ENCODE data around the gene ANKRD29.
"Not testable (repeated sequence)": the region's sequence is repeated elsewhere in the genome, so short reads cannot be mapped to it uniquely, and the experiment has no call there.

Gene ANKRD29

DNA sequence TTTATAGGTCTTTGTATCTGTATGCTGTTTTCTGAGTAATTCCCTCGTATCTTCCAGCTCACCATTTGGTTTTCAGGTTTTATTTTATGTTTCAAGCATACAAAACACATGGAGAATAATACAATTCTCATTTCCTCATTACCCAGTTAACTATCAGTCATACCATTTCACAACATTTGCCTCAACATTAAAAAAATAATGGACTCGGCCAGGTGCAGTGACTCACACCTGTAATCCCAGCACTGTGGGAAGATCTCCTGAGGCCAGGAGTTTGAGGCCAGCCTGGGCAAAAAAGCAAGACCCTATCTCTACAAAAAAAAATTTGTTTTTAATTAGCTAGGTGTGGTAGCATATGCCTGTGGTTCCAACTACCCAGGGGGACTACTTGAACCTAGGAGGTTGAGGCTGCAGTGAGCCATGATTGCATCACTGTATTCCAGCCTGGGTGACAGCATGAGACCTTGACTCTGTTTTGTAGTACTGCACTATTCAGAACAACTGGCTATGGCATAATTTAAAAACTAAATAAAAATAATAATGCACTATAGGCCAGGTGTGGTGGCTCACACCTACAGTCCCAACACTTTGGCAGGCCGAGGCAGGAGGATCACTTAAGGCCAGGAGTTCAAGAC, 96.7 kb downstream of the ANKRD29 start:
- DNase-seq (ENCODE audit: low read depth in 3 of 3, low spot score in 1 of 3), result no peak

DNA sequence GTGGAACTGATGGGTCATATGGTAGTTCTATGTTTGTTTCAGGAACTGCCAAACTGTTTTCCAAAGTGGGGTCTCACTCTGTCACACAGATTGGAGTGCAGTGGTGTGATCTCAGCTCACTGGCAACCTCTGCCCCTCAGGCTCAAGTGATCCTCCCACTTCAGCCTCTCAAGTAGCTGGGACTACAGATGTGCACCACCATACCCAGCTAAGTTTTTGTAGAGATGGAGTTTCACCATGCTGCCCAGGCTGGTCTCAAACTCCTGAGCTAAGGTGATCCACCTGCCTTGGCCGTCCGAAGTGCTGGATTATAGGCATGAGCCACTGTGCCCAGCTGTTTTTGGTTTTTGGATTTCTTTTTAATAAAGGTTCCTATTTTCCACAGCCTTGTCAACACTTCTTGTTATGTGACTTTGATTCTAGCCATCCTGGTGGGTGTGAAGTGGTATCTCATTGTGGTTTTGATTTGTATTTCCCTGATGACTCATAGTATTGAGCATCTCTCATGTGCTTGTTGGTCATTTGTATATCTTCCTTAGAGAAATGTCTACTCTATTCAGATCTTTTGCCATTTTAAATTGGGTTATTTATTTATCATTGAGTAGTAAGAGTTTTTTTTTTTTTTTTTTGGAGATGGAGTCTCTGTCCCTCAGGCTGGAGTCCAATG, 99.2 kb downstream of the ANKRD29 start:
- no peak for DNase-seq (ENCODE audit: low read depth in 3 of 3, low spot score in 1 of 3)

DNA sequence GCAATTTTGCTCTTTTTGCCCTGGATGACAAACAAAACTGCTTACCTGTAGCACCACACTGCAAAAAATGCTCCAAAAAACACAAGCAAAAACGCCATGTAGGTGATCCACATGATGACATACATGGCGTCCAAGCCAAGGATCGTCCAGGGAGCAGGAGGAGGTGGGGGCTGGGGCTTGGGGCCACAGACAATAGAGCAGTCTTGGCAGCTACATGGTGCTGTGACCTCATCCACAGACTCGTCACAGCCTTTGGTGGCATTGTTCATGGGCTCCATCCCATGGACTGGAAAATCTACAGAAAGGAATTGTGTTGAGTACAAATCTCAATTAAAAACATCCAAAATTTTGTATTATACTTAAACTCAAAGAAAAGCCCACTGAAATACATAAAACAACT, 102.5 kb downstream of the ANKRD29 start:
- DNase-seq (ENCODE audit: low read depth in 3 of 3, low spot score in 1 of 3), result no peak

DNA sequence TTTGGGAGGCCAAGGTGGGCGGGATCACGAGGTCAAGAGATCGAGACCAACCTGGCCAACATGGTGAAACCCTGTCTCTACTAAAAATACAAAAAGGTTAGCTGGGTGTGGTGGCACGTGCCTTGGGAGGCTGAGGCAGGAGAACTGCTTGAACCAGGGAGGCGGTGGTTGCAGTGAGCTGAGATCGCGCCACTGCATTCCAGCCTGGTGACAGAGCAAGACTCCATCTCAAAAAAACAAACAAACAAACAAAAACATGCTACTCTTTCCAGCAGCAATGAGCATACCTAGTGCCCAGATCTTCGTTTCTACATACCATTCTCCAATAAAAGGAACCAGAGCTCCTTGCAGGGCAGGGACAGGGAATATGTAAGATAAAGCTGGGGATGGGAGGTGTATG, 105.2 kb downstream of the ANKRD29 start:
- not testable (repeated sequence) for DNase-seq (ENCODE audit: low read depth in 3 of 3, low spot score in 1 of 3)

DNA sequence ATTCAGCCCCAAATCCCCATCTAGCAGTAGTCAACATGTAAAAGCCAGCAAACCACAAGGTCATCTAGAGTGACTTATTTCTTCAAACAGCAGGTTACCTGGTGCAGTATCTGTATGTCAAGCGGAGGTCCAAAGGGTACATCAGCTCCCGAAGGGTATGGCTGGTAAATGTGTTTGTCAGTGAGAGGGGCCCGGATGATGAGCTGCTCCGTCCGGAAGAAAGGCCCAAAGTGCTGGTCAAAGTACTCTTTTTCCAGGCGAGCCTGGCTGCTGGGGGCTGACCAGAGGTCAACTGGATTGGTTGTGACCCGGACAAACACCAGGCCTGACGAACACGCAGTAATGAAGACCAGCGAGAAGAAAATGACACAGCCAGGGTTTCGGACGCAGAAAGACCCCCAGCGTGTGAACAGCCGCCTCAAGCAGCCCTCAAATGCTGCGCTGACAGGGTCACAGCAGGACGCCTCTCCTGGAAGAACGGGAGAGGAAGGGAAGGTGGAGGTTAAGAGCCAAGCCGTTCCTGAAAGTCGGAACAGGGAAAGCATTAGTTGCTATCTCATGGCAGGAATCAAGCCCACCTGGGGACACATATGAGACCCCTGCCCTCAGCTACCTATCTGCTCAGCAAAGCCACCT, 106.4 kb downstream of the ANKRD29 start:
- no peak for DNase-seq (ENCODE audit: low read depth in 3 of 3, low spot score in 1 of 3)

DNA sequence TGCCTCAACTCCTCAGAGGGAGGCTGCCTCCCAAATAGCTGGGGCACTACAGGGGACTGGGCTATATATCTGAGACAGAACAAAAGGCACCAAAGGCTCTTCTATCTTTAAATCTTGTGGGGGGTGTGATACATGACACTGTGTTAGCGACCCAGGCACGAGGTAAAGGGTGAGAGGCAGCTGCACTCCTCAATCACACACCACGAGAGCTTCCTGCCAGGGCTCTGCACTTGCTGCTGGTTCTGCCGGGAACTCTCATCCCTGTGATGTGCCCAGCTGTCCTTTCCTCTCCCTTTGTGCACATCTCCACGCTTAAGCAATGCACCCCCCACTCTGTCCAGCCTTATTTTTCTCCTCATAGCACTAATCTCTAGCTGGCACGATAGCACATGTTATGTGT, 108.8 kb downstream of the ANKRD29 start:
- DNase-seq (ENCODE audit: low read depth in 3 of 3, low spot score in 1 of 3), result no peak

DNA sequence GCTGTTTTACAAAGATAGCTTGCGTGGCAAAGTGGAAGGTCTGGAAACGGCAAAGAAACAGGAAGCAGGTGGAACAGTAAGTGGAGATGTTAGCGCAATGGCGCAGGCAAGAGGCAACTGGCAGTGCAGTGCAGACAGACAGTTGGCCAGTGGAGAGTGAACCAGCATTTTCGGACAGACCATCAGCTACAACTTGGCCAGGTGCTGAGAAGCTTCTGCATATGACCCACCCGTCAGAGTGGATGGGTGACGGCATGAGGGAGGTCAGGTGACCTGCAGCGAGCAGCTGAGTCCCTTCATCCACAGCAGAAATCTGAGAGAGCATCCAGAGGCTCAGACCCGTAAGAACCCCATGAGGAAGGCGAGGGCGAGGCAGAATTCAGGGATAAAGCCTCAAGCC, 110.2 kb downstream of the ANKRD29 start:
- no peak for DNase-seq (ENCODE audit: low read depth in 3 of 3, low spot score in 1 of 3)

DNA sequence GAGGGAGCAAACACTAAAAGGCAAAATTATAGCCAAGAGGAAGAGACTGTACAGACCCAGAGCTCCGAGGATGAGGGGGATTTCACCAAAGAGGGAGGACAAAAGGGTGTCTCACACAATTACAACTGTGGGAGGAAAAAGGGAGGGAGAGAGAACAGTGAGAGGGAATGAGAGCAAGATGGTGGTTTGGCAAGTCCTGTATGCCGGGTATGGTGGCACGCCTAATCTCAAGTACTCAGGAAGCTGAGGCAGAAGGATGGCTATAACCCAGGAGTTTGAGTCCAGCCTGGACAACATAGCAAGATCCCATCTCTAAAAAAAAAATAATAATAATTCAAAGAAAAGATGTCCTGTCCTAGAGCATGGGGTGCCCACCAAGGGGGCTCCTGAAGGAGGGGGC, 110.7 kb downstream of the ANKRD29 start:
- DNase-seq (ENCODE audit: low read depth in 3 of 3, low spot score in 1 of 3), result no peak

DNA sequence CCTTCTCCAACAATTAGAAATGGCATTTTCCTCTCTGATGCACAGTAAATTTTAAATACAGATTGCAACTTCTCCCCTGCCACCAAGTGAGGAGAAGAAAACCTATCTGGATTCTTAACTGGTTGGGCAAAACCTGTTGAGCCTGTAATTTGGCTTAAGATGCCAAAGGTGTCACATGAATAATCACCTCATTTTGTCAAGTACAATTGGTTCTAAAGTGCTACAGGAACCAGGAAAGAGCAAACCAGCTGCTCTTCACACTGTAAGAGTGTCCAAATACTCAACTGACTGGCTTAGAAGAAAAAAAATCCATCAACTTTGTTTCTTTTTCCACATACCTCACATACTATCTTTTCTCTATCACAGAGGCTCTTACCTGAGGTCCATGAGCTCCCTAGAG, 111.8 kb downstream of the ANKRD29 start:
- DNase-seq (ENCODE audit: low read depth in 3 of 3, low spot score in 1 of 3), result no peak
